SK-N-SH (cell line): ENCODE results near the gene IRF2BP1.

Source experiments
- CTCF ChIP-seq: fragments of 200-600 bp; sonication (generic); IDR thresholded peaks from 2 replicates; pipeline ENCODE4 v1.6.1; 2017; ENCODE audit warnings: antibody characterized with exemption, mild to moderate bottlenecking, moderate library complexity
- ELF1 ChIP-seq: IDR thresholded peaks from 2 replicates; pipeline ENCODE4 v1.4.0; 2012
- FOXJ3 ChIP-seq: sonication (generic); formaldehyde crosslinking; IDR thresholded peaks from 2 replicates; pipeline ENCODE4 v1.5.1; 2020; ENCODE audit warnings: mild to moderate bottlenecking, missing genetic modification reagents
- GABPA ChIP-seq: IDR thresholded peaks from 2 replicates; pipeline ENCODE4 v1.4.0; 2012; ENCODE audit warnings: low read depth, mild to moderate bottlenecking
- JUND ChIP-seq: IDR thresholded peaks from 2 replicates; pipeline ENCODE4 v1.4.0; 2012
- NFIC ChIP-seq: IDR thresholded peaks from 2 replicates; pipeline ENCODE4 v1.4.0; 2012; ENCODE audit warnings: borderline replicate concordance
- POLR2AphosphoS5 ChIP-seq: IDR thresholded peaks from 2 replicates; pipeline ENCODE4 v1.6.1; 2012; ENCODE audit warnings: low read depth, low read length
- RAD21 ChIP-seq: IDR thresholded peaks from 2 replicates; pipeline ENCODE4 v1.6.1; 2012; ENCODE audit warnings: mild to moderate bottlenecking, low read length
- TAF1 ChIP-seq: IDR thresholded peaks from 2 replicates; pipeline ENCODE4 v1.6.1; 2012; ENCODE audit warnings: low read depth, mild to moderate bottlenecking, low read length, moderate library complexity, borderline replicate concordance
- TEAD4 ChIP-seq: IDR thresholded peaks from 2 replicates; pipeline ENCODE4 v1.4.0; 2012; ENCODE audit warnings: mild to moderate bottlenecking, borderline replicate concordance; ENCODE audit not compliant: insufficient read depth
- TF ChIP-seq, protein P1 (sequence below): IDR thresholded peaks from 2 replicates; pipeline ENCODE4 v1.6.1; 2012; ENCODE audit warnings: mild to moderate bottlenecking, low read depth, low read length, moderate library complexity
- TF ChIP-seq, protein P2 (sequence below): IDR thresholded peaks from 2 replicates; pipeline ENCODE4; 2012
- TF ChIP-seq, protein P3 (sequence below): fragments of 150-350 bp; IDR thresholded peaks from 2 replicates; pipeline ENCODE4 v1.6.1; 2016; ENCODE audit warnings: mild to moderate bottlenecking, low read depth, low read length

GRCh38 chr19:45934551-45935230 is 48.8 kb upstream of the IRF2BP1 start:
- no peak for TF ChIP-seq CTCF
- no peak for TF ChIP-seq GABPA
- TF ChIP-seq, protein P1, sequence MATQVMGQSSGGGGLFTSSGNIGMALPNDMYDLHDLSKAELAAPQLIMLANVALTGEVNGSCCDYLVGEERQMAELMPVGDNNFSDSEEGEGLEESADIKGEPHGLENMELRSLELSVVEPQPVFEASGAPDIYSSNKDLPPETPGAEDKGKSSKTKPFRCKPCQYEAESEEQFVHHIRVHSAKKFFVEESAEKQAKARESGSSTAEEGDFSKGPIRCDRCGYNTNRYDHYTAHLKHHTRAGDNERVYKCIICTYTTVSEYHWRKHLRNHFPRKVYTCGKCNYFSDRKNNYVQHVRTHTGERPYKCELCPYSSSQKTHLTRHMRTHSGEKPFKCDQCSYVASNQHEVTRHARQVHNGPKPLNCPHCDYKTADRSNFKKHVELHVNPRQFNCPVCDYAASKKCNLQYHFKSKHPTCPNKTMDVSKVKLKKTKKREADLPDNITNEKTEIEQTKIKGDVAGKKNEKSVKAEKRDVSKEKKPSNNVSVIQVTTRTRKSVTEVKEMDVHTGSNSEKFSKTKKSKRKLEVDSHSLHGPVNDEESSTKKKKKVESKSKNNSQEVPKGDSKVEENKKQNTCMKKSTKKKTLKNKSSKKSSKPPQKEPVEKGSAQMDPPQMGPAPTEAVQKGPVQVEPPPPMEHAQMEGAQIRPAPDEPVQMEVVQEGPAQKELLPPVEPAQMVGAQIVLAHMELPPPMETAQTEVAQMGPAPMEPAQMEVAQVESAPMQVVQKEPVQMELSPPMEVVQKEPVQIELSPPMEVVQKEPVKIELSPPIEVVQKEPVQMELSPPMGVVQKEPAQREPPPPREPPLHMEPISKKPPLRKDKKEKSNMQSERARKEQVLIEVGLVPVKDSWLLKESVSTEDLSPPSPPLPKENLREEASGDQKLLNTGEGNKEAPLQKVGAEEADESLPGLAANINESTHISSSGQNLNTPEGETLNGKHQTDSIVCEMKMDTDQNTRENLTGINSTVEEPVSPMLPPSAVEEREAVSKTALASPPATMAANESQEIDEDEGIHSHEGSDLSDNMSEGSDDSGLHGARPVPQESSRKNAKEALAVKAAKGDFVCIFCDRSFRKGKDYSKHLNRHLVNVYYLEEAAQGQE: no peak
- no peak for TF ChIP-seq TEAD4
- TF ChIP-seq ELF1: no peak
- no peak for TF ChIP-seq TAF1
- no peak for TF ChIP-seq JUND
- TF ChIP-seq, protein P2, sequence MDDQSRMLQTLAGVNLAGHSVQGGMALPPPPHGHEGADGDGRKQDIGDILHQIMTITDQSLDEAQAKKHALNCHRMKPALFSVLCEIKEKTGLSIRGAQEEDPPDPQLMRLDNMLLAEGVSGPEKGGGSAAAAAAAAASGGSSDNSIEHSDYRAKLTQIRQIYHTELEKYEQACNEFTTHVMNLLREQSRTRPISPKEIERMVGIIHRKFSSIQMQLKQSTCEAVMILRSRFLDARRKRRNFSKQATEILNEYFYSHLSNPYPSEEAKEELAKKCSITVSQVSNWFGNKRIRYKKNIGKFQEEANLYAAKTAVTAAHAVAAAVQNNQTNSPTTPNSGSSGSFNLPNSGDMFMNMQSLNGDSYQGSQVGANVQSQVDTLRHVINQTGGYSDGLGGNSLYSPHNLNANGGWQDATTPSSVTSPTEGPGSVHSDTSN: no peak
- no peak for TF ChIP-seq RAD21
- TF ChIP-seq NFIC: no peak
- TF ChIP-seq FOXJ3 (CRISPR knock-in tag): no peak
- no peak for TF ChIP-seq POLR2AphosphoS5
- TF ChIP-seq, protein P3, sequence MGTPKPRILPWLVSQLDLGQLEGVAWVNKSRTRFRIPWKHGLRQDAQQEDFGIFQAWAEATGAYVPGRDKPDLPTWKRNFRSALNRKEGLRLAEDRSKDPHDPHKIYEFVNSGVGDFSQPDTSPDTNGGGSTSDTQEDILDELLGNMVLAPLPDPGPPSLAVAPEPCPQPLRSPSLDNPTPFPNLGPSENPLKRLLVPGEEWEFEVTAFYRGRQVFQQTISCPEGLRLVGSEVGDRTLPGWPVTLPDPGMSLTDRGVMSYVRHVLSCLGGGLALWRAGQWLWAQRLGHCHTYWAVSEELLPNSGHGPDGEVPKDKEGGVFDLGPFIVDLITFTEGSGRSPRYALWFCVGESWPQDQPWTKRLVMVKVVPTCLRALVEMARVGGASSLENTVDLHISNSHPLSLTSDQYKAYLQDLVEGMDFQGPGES: no peak
